Osteocyte (in vitro differentiated cells): Measurements from ENCODE around the gene WDR33. TPM values are rescaled to one million over a fixed set of nuclear protein-coding genes. Genes with fewer than 3 reads are reported as not detected.
"Not testable (repeated sequence)": the region's sequence is repeated elsewhere in the genome, so short reads cannot be mapped to it uniquely, and the experiment has no call there.

ENCODE experiments used
- DNase-seq: peaks from one replicate; pipeline ENCODE4 v3.0.0; 2021; ENCODE audit warnings: mixed read lengths; ENCODE audit not compliant: unreplicated experiment; ENCODE audit errors: extremely low spot score
- H3K27ac Mint-ChIP-seq: one replicate; pipeline ENCODE4 v1.8.0; 2021; ENCODE audit warnings: mild to moderate bottlenecking, mixed read lengths; ENCODE audit not compliant: unreplicated experiment
- H3K27me3 Mint-ChIP-seq: one replicate; pipeline ENCODE4 v1.8.0; 2021; ENCODE audit warnings: mixed read lengths; ENCODE audit not compliant: unreplicated experiment
- H3K36me3 Mint-ChIP-seq: one replicate; pipeline ENCODE4 v1.8.0; 2021; ENCODE audit warnings: mixed read lengths; ENCODE audit not compliant: unreplicated experiment
- H3K4me1 Mint-ChIP-seq: one replicate; pipeline ENCODE4 v1.8.0; 2021; ENCODE audit warnings: mixed read lengths; ENCODE audit not compliant: unreplicated experiment
- H3K4me3 Mint-ChIP-seq: one replicate; pipeline ENCODE4 v1.8.0; 2021; ENCODE audit warnings: mild to moderate bottlenecking, moderate library complexity, mixed read lengths; ENCODE audit not compliant: unreplicated experiment
- H3K9me3 Mint-ChIP-seq: one replicate; pipeline ENCODE4 v1.8.0; 2021; ENCODE audit warnings: mixed read lengths; ENCODE audit not compliant: unreplicated experiment
- total RNA-seq: library from RNA; stranded (reverse); gene quantifications from 2 replicates; pipeline ENCODE4 v1.2.1, GENCODE V29; 2021
- TF ChIP-seq, protein P1 (sequence below): fragments of 200-600 bp; sonication (generic); IDR thresholded peaks from 2 replicates; pipeline ENCODE4 v1.5.0; 2021; ENCODE audit warnings: antibody characterized with exemption, mild to moderate bottlenecking, moderate library complexity

The WDR33 gene
- total RNA-seq, 1 donor from 2014 or later: 43.3 TPM

DNA sequence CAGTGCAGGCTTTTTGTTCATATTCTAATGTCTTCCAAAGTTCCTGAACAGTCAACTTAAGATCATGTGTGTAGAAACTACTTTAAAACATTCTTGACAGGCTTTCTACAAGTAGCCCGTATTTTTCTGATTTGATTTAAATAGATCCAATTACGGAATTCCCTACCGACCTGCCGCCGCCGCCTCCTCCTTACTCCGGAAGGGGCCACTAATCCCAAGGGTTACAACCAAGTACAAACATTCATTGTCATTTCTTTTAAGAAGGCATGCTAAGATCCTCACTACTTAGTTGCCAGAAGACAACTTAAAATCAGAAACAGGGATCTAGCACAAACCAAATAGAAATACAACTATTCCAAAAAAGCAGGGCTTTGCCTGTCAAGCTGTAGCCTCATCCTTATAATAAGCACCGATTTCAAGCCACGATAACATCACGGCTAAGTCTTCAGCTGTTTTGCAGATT lies 784 bp downstream of the WDR33 start:
- TF ChIP-seq, protein P1, sequence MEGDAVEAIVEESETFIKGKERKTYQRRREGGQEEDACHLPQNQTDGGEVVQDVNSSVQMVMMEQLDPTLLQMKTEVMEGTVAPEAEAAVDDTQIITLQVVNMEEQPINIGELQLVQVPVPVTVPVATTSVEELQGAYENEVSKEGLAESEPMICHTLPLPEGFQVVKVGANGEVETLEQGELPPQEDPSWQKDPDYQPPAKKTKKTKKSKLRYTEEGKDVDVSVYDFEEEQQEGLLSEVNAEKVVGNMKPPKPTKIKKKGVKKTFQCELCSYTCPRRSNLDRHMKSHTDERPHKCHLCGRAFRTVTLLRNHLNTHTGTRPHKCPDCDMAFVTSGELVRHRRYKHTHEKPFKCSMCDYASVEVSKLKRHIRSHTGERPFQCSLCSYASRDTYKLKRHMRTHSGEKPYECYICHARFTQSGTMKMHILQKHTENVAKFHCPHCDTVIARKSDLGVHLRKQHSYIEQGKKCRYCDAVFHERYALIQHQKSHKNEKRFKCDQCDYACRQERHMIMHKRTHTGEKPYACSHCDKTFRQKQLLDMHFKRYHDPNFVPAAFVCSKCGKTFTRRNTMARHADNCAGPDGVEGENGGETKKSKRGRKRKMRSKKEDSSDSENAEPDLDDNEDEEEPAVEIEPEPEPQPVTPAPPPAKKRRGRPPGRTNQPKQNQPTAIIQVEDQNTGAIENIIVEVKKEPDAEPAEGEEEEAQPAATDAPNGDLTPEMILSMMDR: no peak
- H3K4me1 Mint-ChIP-seq: peaks cover 36% of the 10 kb centered on the region
- H3K27me3 Mint-ChIP-seq: no peaks in the 10 kb centered on the region
- H3K9me3 Mint-ChIP-seq: no peaks in the 10 kb centered on the region
- H3K36me3 Mint-ChIP-seq: peaks cover 2% of the 10 kb centered on the region
- H3K27ac Mint-ChIP-seq: peak overlapping the region; percentile 99
- DNase-seq: no peak
- peak overlapping the region; percentile 94 for H3K4me3 Mint-ChIP-seq

DNA sequence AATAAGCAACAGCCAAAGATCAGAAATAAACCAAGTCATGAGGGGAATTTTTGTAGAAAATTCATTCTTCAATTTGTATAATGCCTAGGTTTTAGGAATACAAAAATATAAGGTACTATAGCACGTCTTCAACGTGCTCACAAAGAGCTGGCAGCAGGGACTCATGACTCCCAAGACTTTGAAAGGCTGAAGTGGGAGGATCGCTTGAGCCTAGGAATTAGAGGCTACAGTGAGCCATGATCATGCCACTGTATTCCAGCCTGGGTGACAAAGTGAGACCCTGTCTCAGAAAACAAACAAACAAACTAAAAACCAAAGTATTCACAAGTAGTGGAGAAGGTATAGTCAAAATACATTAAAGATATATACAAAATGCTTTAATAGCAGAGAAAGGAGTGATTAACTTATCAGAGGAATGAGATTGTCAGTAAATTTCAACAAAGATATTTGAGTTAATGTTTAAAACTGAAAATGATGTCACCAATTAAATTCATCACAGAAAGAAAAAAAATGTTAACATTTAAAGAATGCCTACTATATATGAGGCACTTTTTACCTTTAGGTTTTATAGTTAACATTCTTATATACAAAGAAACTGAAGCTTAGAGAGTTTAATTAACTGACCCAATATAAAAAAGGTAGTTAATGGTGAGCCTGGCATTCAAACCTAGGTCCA lies 3.2 kb downstream of the WDR33 start:
- H3K27ac Mint-ChIP-seq: peak overlapping the region; percentile 23
- no peak for DNase-seq

DNA sequence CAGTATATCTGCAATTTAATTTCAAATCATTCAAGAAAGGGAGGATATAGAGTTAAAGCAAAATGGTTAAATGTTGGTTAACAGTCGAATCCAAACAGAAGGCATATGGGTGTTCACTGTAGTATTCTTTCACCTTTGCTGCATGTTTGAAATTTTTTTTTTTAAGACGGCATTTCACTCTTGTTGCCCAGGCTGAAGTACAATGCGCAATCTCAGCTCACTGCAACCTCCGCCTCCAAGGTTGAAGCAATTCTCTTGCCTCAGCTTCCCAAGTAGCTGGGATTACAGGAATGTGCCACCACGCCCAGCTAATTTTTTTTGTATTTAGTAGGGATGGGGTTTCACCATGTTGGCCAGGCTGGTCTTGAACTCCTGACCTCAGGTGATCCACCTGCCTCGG lies 4.1 kb downstream of the WDR33 start:
- H3K4me3 Mint-ChIP-seq, H3K36me3 Mint-ChIP-seq, H3K27me3 Mint-ChIP-seq, H3K9me3 Mint-ChIP-seq, DNase-seq, H3K27ac Mint-ChIP-seq: not testable (repeated sequence)
- H3K4me1 Mint-ChIP-seq: peaks cover 40% of the 10 kb centered on the region

More for the DNA sequence above, 3.2 kb downstream of the WDR33 start:
- TF ChIP-seq, protein P1: no peak
- Mint-ChIP-seq H3K4me3 (peak overlapping the region; percentile 40), H3K4me1 (peaks cover 40% of the 10 kb centered on the region), H3K27me3 (no peaks in the 10 kb centered on the region), H3K36me3 (peaks cover 2% of the 10 kb centered on the region), H3K9me3 (no peaks in the 10 kb centered on the region)

DNA sequence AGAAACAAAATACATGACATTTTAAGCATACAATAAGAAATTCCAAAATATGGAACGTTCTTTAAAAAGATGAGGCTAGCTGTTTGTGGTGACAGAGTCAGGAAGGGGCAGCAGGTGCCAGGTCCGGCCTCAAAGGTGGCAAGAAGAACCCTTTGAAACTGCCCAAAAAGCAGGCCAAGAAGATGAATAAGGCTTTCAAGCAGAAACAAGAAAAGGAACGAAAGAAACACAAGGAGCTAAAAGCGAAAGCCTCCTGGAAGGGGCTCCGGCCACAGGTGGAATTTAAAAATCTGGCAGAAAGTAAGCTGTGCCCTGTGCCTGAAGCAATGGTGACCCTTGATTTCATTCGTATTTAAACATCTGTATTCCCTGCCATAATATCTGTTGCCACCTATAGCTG lies 5.5 kb downstream of the WDR33 start:
- Mint-ChIP-seq H3K27me3 (no peaks in the 10 kb centered on the region), H3K36me3 (peaks cover 2% of the 10 kb centered on the region), H3K9me3 (no peaks in the 10 kb centered on the region), H3K27ac (no peak overlapping the region), H3K4me3 (no peak overlapping the region), H3K4me1 (peaks cover 37% of the 10 kb centered on the region)
- DNase-seq: no peak
- TF ChIP-seq, protein P1: no peak

DNA sequence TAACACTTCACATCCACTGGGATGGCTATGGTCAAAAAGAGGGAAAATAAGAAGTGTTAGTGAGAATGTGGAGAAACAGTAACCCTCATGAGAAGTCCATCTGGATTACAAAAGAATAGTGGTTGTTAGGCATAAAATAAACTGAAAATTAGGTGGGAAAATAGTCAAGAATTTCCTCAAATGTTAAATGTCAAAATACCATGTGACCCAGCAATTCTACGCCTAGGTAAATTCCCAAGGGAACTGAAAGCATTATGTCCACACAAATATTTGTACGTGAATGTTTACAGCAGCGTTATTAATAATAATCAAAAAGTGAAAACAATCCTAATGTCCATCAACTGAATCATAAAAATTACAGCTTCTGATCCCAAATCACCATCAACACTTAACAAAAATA lies 11.0 kb downstream of the WDR33 start:
- H3K36me3 Mint-ChIP-seq: no peaks in the 10 kb centered on the region
- no peaks in the 10 kb centered on the region for H3K9me3 Mint-ChIP-seq
- no peak overlapping the region for H3K27ac Mint-ChIP-seq
- TF ChIP-seq, protein P1: no peak
- H3K4me3 Mint-ChIP-seq: no peak overlapping the region
- no peak for DNase-seq
- H3K4me1 Mint-ChIP-seq: peaks cover 11% of the 10 kb centered on the region
- no peaks in the 10 kb centered on the region for H3K27me3 Mint-ChIP-seq
